NCI-H2196 (cell line): ENCODE data around the gene PTGDR.

ENCODE experiments used
- DNase-seq: peaks from one replicate; lab custom pipeline; 2025; ENCODE audit not compliant: unreplicated experiment; lab: John Stamatoyannopoulos, UW

Gene PTGDR

GRCh38 chr14:52263190-52263589 lies 4.3 kb upstream of the PTGDR start:
- no peak for DNase-seq

GRCh38 chr14:52265253-52265652 lies 2.2 kb upstream of the PTGDR start:
- no peak for DNase-seq

GRCh38 chr14:52266179-52266578 lies 1.3 kb upstream of the PTGDR start:
- DNase-seq: no peak

GRCh38 chr14:52266782-52267181 lies 716 bp upstream of the PTGDR start:
- DNase-seq: no peak

GRCh38 chr14:52268279-52269061 lies 972 bp downstream of the PTGDR start:
- no peak for DNase-seq

- DNase-seq: no peak
Observed at GRCh38 chr14:52269100-52269499, 1.6 kb downstream of the PTGDR start.

- DNase-seq: no peak
Observed at GRCh38 chr14:52269982-52270381, 2.5 kb downstream of the PTGDR start.

GRCh38 chr14:52271538-52271937 lies 4.0 kb downstream of the PTGDR start:
- no peak for DNase-seq

GRCh38 chr14:52272375-52272774 lies 4.9 kb downstream of the PTGDR start:
- no peak for DNase-seq

- no peak for DNase-seq
Observed at GRCh38 chr14:52275372-52275771, 7.9 kb downstream of the PTGDR start.

GRCh38 chr14:52277552-52277951 lies 10.1 kb downstream of the PTGDR start:
- DNase-seq: no peak

GRCh38 chr14:52279408-52279807 lies 11.9 kb downstream of the PTGDR start:
- no peak for DNase-seq

GRCh38 chr14:52283099-52283498 lies 15.6 kb downstream of the PTGDR start:
- no peak for DNase-seq

GRCh38 chr14:52286661-52287649 lies 19.5 kb downstream of the PTGDR start:
- DNase-seq: no peak

- DNase-seq: no peak
Observed at GRCh38 chr14:52296378-52296777, 28.9 kb downstream of the PTGDR start.

GRCh38 chr14:52298795-52299194 lies 31.3 kb downstream of the PTGDR start:
- DNase-seq: no peak

- peak; percentile 38 for DNase-seq
Observed at GRCh38 chr14:52299692-52300278, 32.3 kb downstream of the PTGDR start.

GRCh38 chr14:52303236-52303635 lies 35.7 kb downstream of the PTGDR start:
- no peak for DNase-seq

- DNase-seq: no peak
Observed at GRCh38 chr14:52304248-52304904, 36.9 kb downstream of the PTGDR start.

GRCh38 chr14:52305014-52305413 lies 37.5 kb downstream of the PTGDR start:
- DNase-seq: no peak

- DNase-seq: no peak
Observed at GRCh38 chr14:52307376-52307775, 39.9 kb downstream of the PTGDR start.
